ENCODE results near the gene RALGAPA1. TPM values are rescaled to one million over a fixed set of nuclear protein-coding genes. Genes with fewer than 3 reads are reported as not detected.
"Not testable (repeated sequence)": the region's sequence is repeated elsewhere in the genome, so short reads cannot be mapped to it uniquely, and the experiment has no call there.

RALGAPA1 gene
- total RNA-seq, 1 donor from 2014 or later = 101 TPM

DNA sequence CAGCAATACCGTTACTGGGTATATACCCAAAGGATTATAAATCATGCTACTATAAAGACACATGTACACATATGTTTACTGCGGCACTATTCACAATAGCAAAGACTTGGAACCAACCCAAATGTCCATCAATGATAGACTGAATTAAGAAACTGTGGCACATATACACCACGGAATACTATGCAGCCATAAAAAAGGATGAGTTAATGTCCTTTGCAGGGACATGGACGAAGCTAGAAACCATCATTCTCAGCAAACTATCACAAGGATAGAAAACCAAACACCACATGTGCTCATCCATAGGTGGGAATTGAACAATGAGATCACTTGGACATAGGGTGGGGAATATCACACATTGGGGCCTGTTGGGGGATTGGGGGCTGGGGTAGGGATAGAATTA, 187.1 kb downstream of the RALGAPA1 start:
- DNase-seq = not testable (repeated sequence)

DNA sequence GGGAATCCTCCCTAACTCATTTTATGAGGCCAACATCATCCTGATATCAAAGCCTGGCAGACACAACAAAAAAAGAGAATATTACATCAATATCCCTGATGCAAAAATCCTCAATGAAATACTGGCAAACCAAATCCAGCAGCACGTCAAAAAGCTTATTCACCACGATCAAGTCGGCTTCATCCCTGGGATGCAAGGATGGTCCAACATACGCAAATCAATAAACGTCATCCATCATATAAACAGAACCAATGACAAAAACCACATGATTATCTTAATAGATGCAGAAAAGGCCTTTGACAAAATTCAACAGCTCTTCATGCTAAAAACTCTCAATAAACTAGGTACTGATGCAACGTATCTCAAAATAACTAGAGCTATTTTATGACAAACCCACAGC, 189.1 kb downstream of the RALGAPA1 start:
- DNase-seq = not testable (repeated sequence)

DNA sequence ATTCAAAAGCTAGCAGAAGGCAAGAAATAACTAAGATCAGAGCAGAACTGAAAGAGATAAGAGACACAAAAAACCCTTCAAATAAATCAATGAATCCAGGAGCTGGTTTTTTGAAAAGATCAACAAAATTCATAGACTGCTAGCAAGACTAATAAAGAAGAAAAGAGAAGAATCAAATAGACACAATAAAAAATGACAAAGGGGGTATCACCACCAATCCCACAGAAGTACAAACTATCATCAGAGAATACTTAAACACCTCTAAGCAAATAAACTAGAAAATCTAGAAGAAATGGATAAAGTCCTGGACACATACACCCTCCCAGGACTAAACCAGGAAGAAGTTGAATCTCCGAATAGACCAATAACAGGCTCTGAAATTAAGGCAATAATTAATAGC, 189.6 kb downstream of the RALGAPA1 start:
- DNase-seq = not testable (repeated sequence)

DNA sequence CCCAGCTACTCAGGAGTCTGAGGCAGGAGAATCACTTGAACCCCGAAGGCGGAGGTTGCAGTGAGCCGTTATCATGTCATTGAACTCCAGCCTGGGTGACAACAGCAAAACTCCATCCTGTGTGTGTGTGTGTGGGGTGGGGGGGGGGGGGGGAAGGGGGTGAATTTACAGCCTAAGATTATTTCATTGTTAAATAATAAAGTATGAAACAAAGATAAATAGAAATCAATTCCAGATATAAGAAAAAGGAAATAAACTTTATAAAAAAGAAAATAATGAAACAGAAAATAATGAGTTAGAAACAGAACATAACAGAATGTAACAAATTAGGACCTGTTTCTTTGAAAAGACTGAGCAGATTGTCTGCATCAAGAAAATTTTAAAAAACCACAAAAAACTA, 191.6 kb downstream of the RALGAPA1 start:
- no peak for DNase-seq

DNA sequence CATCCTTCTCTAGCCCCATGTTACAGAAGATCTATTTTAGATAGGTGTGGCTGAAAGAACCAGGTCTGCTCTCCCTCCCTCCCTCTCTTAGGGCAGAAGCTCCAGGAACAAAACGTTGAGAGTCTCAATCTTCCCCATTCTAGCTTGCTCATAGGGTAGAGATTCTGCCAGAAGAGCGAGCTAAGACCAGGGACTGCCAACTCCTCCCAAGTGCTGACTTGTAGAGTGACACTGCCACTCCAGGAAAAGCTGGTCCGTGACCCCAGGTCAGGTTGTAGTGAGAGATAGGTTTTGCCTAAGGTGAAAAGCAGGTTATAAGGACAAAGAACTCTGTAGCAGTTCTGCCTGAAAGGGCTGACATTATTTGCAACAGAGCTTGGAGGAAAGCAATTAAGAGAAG, 201.7 kb downstream of the RALGAPA1 start:
- DNase-seq = no peak

DNA sequence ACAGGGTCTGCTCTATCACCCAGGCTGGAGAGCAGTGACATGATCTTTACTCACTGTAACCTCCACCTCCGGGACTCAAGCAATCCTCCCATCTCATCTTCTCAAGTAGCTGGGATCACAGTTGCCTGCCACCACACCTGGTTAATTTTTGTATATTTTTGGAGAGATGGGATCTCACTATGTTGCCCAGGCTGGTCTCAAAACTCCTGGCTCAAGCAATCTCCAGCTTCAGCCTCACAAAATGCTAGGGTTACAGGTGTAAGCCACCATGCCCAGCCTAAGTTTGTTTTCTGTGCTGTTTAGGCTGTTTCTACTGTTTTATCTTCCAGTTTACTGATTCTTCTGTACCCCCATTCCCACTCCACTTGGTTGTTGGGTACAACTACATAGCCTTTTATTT, 208.8 kb downstream of the RALGAPA1 start:
- no peak for DNase-seq

DNA sequence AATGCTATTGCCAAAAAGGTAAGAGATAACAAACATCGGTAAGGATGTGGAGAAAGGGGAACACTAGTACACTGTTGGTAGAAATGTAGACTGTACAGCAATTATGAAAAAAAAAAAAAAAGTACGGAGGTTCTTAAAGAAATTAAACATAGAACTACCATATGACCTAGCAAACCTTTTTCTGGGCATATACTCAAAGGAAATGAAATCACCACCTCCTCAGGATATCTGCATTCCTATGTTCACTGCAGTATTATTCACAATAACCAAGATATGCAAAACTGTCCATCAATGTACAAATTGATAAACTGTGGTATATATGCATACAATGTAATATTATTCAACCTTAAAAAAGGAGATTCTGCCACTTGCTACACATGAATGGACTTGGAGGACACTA, 214.5 kb downstream of the RALGAPA1 start:
- DNase-seq = no peak

DNA sequence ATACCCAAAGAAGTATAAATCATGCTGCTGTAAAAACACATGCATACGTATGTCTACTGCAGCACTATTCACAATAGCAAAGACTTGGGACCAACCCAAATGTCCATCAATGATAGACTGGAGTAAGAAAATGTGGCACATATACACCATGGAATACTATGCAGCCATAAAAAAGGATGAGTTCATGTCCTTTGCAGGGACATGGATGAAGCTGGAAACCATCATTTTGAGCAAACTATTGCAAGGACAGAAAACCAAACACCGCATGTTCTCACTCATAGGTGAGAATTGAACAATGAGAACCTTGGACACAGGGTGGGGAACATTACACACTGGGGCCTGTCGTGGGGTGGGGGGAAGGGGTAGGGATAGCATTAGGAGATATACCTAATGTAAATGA, 221.7 kb downstream of the RALGAPA1 start:
- DNase-seq = not testable (repeated sequence)

DNA sequence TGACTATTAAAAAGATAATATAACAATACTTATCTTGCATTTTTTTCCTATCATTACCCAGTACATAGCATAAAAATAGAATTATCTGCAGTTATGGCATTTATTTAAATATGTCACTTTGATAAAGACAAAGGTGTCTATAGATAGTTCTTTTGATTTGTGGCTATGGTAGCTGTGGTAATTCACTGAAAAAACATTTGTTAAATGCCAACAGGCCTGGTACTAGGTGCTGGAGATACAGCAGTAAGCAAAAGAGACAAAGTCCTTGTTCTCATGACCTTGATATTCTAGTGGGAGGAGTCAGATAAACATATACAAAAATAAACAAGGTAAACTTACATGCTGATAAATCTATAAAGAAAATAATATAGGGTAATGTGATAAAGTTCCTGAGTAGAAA, 230.5 kb downstream of the RALGAPA1 start:
- DNase-seq = no peak

DNA sequence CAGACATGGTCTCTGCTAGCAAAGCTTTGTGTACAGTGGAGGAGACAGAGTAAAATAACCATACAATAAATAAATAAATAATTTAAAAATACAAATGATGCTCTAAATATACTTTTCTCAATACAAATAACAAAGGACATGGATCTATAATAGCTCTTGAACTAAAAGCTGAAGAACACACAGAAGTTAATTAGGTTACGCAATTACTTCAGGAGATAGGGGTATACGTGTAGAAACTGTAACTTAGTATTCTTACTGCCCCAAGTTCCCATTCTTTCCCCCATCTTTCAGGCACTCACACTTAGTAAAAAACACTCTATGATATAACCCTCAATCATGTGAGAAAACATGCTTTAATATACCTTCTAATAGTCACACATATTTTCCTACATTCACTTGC, 231.0 kb downstream of the RALGAPA1 start:
- no peak for DNase-seq

DNA sequence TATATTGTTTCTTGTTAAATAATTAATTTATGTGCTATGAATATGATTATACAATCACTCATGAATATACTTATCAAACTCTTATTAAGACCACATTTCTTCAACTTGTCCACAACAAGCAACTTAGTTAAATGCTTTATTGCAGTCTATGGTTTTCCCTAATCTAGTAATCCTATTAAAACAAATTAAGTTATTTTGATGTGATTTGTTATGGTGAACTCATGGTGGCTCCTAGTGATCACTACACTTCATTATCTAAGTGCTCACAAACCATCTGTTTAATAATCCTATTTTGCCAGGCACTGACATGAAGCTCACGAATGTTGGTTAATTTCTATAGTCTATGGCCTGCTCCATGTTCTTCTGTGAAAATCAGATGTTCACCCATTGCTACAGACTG, 232.2 kb downstream of the RALGAPA1 start:
- DNase-seq = no peak

DNA sequence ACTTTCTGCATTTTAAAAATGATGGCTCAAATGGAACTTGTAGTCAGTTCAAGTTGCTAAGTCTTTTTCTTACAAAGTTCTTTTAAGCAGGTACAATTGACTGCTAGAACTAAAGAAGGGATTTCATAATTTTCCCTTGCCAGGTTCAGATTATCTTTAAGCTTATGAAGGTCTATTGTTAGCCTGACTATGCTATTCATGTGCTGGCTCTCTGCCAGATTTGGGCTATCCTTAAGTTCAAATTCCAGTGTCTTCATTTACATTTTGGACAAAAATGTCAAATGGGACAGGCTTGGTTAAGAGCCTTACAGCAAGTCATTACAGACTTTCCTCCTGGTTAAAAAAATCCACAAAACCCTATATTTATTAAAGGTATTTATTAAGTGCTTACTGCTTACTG, 232.8 kb downstream of the RALGAPA1 start:
- peak; percentile 8 for DNase-seq

DNA sequence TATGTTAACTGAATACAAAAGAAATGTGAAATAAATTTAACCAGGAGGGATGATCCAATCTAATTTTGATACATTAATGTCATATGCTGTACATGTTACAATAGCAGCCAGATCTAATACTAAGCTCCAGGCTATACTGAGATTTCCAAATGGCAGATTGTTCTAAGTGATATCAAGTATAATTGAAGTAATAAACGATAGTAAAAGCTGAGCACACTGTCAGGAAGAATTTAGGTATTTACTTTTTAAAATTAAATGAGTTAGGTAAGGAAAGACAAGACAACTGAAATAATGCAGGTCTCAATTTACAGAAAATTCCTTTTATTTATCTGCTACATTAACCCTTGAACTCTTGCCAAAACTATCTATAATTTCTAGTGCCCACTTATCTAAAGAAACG, 235.2 kb downstream of the RALGAPA1 start:
- no peak for DNase-seq

DNA sequence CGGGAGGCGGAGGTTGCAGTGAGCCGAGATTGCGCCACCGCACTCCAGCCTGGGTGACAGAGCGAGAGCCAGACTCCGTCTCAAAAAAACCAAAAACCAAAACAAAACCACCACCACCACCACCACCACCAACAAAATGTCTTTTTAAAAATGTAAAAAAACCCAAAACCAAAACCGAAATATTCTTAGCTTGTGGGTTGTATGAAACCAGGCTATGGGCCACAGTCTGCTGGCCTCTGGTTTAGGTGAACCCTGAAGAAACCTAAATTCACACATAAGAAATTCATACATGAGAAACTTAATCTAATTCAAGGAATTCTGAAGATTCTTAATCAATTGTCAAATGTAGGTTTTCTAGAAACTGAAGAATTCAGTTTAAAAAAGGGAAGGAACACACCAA, 237.5 kb downstream of the RALGAPA1 start:
- no peak for DNase-seq

DNA sequence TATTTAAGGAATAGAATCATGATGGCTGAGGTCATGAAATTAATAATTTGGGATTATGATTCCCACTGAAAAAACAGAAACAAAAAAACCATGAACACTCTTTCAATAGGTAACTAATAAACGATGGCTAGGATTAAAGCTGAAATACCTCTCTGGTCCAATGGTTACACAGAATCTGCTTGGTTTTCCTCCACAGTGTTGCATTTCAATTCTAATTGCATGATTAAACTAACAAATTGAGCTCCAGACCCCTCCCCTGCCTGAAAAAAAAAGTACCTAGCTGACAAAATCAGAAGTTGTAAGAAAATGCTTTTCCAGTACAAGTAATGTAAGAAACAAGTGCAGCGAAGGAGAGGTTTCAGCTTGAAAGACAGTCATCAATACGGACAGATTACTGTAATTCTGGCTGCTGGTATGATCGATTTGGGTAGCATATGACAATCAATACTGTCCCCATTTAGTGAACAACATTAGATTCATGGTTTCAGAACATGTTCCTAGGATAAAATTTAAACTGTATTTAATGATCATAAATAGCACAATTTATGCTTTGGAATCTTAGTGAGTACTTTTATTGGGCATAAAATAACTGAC, 243.1 kb downstream of the RALGAPA1 start:
- no peak for DNase-seq

DNA sequence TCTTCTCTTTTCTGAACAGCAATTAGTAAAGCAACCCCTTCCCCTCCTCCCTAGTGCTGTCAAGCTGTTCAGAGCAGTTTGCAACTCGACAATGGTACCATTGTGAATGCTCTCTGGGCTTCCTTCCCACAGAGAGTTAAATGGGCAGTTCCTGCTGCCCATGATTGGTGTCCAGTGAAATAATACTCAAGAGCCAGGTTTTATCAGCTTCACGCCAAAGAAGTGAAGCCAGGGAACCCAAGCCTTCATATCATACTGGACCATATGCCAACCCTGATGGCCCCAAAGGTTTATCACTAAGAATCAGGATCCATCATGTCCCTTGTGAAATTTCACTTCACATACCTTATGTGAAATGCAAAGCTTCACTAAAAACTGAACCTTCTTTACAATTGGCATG, 250.4 kb downstream of the RALGAPA1 start:
- DNase-seq = peak; percentile 21

DNA sequence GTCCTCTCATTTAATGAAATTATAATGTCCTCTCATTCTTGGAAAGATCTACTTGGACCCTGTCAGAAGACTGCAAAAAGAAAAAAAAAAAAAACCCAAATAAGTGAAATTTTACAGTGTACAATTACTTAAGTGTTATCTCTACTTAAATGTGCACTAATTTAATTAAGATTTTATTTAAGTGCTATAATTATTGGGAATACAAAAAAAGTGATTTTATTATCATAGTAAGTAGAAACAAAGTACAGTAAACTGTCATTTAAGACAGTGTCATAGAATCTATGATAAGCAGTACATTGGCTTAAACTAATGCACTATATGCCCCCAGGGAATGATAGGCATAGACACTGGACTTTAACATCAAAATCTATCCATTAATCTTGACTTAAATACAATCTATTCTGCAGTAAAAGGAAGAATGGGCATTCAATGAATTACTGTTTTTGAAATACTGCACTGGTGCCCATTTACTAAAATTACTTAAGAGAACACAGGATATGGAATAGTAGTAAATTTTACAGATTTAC, 251.8 kb downstream of the RALGAPA1 start:
- no peak for DNase-seq

DNA sequence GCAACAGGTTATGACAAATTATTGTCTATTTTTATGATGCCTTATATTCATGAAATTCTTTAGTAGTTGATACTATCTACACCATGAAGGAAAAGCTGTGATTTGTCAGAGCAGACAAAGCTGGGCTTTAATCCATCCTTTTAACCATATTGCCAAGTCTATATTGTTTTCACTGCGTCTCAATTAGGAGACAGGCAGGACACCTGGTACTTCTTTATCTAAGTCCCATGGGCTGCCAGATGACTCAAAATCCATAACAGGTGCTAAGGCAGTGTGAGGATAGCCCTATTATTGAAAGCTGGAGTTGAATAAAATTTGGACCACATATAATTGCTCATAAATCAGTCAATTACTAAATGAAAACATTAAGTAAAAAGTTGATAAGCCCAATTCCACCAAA, 252.5 kb downstream of the RALGAPA1 start:
- DNase-seq = no peak

DNA sequence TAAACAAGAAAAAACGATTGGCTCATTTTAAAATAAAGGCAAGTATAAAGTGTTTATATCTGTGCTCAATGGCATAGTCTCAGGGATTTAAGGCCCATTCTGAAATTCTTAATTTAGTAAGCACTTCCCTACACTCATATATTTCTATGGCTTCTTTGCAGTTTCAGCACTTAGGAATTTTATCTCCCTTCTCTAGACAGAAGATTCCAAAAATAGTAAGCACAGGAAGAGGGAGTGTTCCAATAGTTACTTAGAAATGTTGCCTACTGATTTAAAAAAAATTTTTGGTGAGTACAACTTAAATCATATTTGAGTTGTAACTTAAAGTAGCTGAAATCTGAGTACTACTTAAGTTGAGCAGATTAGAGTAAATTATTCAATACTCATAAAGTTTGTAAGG, 255.3 kb downstream of the RALGAPA1 start:
- no peak for DNase-seq

DNA sequence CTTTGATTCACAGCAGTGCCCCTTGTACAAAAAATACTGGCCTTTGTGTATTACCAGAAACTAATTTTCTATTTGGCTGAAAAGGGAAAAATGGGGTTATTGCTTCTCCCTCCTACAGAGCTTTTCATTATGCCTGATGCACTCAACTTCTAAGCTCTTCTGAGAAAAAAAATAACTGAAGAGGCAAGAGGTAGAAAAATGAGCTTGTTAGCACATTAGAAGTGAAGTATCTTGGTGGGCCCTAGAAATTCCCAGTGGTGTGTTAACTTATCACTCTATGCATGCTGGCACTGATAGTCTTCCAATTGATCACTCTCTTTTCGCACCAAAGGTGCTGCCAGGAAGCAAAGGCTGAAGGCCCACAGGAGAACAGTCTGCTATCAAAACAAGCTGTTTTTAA, 258.0 kb downstream of the RALGAPA1 start:
- no peak for DNase-seq

DNA sequence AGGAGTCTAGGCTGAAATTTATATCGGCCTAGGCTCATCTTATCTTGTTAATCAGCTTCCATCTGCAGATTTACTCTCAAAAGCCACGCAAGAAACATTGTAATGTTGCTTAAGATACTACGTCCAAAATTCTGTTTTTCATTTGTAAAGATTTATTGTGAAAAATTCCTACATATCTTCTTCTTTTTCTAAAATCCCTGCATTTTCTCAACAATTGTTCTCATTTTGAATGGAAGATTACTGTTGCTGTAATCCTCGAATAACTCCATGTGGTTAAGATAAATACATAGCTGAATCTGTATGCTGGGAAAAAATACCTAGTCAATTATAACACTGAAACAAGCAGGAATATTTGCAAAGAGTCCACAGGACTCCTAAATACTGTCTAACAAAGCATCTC, 259.5 kb downstream of the RALGAPA1 start:
- DNase-seq = no peak

DNA sequence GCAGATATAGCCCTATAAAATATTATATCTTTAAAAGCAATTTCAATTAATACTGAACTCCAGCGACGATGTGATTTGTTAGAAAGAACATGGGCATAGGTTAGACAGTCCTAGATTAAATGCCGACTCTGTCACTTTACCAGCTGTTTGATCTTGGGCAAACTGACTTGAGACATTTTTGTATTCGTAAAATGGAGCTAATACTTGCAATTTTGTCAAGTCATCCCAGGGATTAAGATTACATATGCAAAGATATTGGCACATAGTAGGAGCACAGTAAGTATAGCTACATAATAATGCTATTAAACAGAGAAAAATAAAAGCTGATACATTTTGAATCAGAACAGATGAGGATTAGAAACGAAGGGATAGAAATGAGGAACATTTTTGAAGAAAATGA, 266.1 kb downstream of the RALGAPA1 start:
- DNase-seq = no peak

DNA sequence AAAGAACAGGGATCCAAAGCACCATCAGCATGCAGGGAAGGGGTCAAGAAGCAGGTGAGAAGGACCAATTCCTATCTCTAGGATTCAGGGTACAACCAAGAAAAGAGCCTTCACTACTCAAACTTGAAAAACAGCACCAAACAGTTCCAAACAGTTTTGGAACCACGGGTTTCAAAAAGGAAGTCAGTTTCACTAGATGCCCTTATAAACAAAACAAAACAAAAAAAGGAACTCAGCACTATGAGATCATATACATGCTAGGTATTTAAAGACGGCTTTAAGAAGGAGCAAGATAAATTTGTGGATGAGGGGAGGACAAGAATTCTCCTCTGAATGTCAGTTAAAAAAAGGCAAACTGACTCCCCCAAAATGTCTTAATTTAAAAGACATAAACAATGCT, 269.1 kb downstream of the RALGAPA1 start:
- DNase-seq = no peak

DNA sequence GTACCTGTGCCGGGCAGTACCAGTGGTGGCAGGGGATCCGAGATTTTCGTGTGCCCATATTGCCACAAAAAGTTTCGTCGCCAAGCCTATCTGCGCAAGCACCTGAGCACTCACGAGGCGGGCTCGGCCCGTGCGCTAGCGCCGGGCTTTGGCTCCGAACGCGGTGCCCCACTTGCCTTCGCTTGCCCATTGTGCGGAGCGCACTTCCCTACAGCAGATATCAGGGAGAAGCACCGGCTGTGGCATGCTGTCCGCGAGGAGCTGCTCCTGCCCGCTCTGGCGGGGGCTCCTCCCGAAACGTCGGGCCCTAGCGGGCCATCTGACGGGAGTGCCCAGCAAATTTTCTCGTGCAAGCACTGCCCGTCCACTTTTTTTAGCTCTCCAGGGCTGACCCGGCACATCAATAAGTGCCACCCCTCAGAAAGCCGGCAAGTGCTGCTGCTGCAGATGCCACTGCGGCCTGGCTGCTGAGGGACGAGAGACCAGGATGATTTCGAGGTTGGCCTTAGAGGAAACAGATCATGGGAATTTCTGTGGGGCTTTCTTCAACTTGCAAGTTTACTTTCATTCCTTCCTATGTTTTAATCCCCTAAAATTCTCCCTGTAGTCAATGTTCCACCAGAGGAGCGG, 273.5 kb downstream of the RALGAPA1 start:
- no peak for DNase-seq
